ENCODE results near the gene VSIR. TPM values are rescaled to one million over a fixed set of nuclear protein-coding genes. Genes with fewer than 3 reads are reported as not detected.
A peak's percentile ranks its signal among the peaks of the same experiment; 100 is the strongest.

VSIR gene
- total and polyA plus RNA-seq, 8 donors, result 14.2 to 103 (median 16.2) TPM

DNA sequence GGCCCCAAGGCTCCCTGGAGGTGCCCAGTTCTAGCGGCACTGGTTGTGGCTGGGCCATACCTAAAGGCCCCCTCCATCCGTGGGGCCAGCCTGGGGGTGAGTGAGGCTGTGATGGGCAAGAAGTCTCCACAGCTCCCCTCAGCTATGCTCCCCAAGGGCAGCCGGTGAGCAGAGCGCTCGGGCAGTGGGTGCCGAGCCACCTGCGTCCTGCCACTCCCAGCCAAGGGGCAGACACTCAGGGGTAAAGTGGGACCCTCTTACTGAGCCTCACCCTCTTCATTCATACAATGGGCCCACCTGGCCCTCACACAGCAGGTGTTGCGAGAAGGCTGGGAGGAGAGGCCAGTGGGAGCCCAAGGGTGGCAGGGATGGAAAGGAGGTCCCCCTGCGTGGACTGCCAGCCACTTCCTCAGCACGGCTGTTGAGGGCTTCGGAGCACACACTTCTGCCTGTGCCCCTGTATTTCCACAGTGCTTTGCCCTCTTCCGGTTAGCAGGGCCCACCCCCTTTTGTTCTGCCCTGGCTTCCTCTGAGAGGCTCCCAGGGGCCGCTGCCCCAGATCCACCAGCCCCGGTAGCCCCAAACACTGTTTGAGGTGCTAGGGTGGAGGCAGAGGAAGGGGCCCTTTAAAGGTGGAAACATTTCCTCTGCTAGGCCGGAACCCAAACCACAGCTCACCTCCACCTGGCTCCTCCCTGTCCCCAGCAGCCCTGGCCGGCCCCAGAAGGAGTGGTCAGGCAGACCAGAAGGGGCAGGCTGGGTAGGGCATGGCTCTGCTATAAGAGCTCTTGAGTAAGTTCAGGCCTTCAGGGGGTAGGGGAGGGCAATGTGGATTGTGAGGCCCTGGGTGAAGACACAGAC lies 37.4 kb downstream of the VSIR start:
- TF ChIP-seq EP300 (IDR thresholded peaks at IDR 0.05), result no peak
- peak in 1 of 3 donors; percentile 17 for TF ChIP-seq POLR2AphosphoS5 (IDR thresholded peaks at IDR 0.05)
- TF ChIP-seq, protein P1, sequence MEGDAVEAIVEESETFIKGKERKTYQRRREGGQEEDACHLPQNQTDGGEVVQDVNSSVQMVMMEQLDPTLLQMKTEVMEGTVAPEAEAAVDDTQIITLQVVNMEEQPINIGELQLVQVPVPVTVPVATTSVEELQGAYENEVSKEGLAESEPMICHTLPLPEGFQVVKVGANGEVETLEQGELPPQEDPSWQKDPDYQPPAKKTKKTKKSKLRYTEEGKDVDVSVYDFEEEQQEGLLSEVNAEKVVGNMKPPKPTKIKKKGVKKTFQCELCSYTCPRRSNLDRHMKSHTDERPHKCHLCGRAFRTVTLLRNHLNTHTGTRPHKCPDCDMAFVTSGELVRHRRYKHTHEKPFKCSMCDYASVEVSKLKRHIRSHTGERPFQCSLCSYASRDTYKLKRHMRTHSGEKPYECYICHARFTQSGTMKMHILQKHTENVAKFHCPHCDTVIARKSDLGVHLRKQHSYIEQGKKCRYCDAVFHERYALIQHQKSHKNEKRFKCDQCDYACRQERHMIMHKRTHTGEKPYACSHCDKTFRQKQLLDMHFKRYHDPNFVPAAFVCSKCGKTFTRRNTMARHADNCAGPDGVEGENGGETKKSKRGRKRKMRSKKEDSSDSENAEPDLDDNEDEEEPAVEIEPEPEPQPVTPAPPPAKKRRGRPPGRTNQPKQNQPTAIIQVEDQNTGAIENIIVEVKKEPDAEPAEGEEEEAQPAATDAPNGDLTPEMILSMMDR (IDR thresholded peaks at IDR 0.05), result no peak
- peak; percentile 39 to 68 for DNase-seq
- WGBS, 5 donors, result 73 to 77% (median 74%) methylated on average over 10 to 16 of the region's 16 CpGs
- Histone ChIP-seq H3K4me1 (peaks cover 24 to 61% (median 37%) of the 10 kb centered on the region in 4 donors), H3K9me3 (no peaks in the 10 kb centered on the region), H3K27ac (peak overlapping the region; percentile 2 to 79 (median 63)), H3K27me3 (no peaks in the 10 kb centered on the region), H3K36me3 (no peaks in the 10 kb centered on the region), H3K4me3 (no peak overlapping the region)
- intact Hi-C loops (cut with DNase I; ENCODE audit: low total_unique reads), result no loop called here

DNA sequence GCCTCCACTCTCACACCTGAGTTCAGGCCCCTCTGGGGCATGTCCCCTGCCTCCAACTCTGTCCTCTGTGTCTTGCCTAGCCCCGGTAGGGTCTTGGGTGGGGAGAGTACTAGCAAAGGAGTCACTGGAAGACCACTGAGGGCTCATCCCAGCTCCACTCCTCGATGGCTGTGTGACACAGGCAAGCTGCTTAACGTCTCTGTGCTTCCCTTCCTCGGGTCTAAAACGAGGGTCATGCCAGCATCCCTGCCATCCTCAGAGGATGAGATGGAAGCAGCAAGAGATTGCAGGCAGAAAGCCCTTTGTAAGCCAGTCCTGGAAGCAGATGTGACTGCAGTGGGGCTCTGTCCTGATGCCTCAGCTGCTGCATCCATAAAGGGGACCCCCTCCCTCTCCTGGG lies 38.5 kb downstream of the VSIR start:
- Histone ChIP-seq H3K36me3 (no peaks in the 10 kb centered on the region), H3K27ac (peak overlapping the region in 2 of 5 donors; percentile 68 to 79), H3K27me3 (no peaks in the 10 kb centered on the region), H3K4me1 (peaks cover 18 to 59% (median 32%) of the 10 kb centered on the region in 4 donors), H3K9me3 (no peaks in the 10 kb centered on the region), H3K4me3 (no peak overlapping the region)
- TF ChIP-seq, protein P1 (IDR thresholded peaks at IDR 0.05), result no peak
- TF ChIP-seq POLR2AphosphoS5 (IDR thresholded peaks at IDR 0.05) (no peak), POLR2A (IDR thresholded peaks at IDR 0.05) (no peak), EP300 (IDR thresholded peaks at IDR 0.05) (no peak)
- intact Hi-C loops (cut with DNase I; ENCODE audit: low total_unique reads), result no loop called here
- WGBS, 5 donors, result 72 to 89% (median 87%) methylated on average over 5 of the region's 5 CpGs
- no peak for DNase-seq

GRCh38 chr10:71731791-71732190 lies 41.5 kb downstream of the VSIR start:
- Histone ChIP-seq H3K4me1 (peaks cover 40 to 60% (median 49%) of the 10 kb centered on the region in 4 donors), H3K27ac (no peak overlapping the region)

DNA sequence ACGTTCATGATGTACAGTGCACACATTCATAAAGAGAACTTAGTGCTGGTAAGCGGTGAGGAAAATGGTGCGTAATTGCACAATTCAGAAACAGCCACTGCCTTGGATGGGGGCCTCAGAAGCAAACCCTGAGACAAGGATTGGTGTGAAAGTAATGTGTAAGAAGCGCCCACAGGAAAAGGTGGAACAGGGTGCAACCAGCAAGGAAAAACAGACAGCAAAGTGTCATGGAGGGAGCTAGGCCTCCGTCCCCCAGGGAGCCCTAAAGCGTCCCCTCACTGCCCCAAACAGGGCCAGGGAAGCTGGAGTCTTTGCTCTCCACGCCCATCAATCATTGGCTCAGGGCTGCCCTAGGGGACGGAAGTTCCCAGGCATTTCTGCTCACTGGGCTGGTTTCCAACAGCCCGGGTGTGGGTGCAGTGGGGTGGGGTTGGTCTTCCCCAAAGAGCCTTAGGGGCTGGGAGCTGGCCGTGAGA lies 44.1 kb downstream of the VSIR start:
- intact Hi-C loops (cut with DNase I; ENCODE audit: low total_unique reads), result no loop called here

More at GRCh38 chr10:71731791-71732190, 41.5 kb downstream of the VSIR start:
- H3K36me3 ChIP-seq, result no peaks in the 10 kb centered on the region
- H3K4me3 ChIP-seq, result no peak overlapping the region
- 87 to 94% (median 91%) methylated on average over 6 to 12 of the region's 12 CpGs for WGBS, 5 donors
- intact Hi-C loops (cut with DNase I; ENCODE audit: low total_unique reads), result no loop called here
- TF ChIP-seq POLR2A (IDR thresholded peaks at IDR 0.05) (no peak), POLR2AphosphoS5 (IDR thresholded peaks at IDR 0.05) (no peak), EP300 (IDR thresholded peaks at IDR 0.05) (no peak)
- TF ChIP-seq, protein P1 (IDR thresholded peaks at IDR 0.05), result no peak
- no peaks in the 10 kb centered on the region for H3K9me3 ChIP-seq
- no peak for DNase-seq
- no peaks in the 10 kb centered on the region for H3K27me3 ChIP-seq

More for the DNA sequence above, 44.1 kb downstream of the VSIR start:
- Histone ChIP-seq H3K9me3 (no peaks in the 10 kb centered on the region), H3K27ac (peak overlapping the region; percentile 28 to 92 (median 79)), H3K4me1 (peaks cover 39 to 58% (median 46%) of the 10 kb centered on the region in 4 donors), H3K4me3 (no peak overlapping the region), H3K36me3 (no peaks in the 10 kb centered on the region), H3K27me3 (no peaks in the 10 kb centered on the region)
- WGBS, 5 donors, result 39 to 50% (median 41%) methylated on average over 10 of the region's 10 CpGs
- TF ChIP-seq POLR2A (IDR thresholded peaks at IDR 0.05), result no peak
- peak in 1 of 3 donors; percentile 8 for TF ChIP-seq POLR2AphosphoS5 (IDR thresholded peaks at IDR 0.05)
- peak; percentile 57 to 83 for DNase-seq
